MM.1S (cell line): Measurements from ENCODE around the gene EFEMP2.

Experiments used
- DNase-seq: peaks from one replicate; pipeline ENCODE4 v3.0.0-alpha.2; 2015
- H2AFZ ChIP-seq: fragments of 300-600 bp; sonication (generic); 2 replicates; pipeline ENCODE4 v1.6.0; 2016; ENCODE audit warnings: antibody characterized with exemption, low read length
- H3F3A ChIP-seq: fragments of 300-600 bp; sonication (generic); 2 replicates; pipeline ENCODE4 v1.6.1; 2016; ENCODE audit warnings: mild to moderate bottlenecking, antibody characterized with exemption, low read length, moderate library complexity, mixed read lengths; ENCODE audit not compliant: insufficient read depth
- H3K27ac ChIP-seq: fragments of 300-600 bp; sonication (generic); 2 replicates; pipeline ENCODE4 v1.5.1; 2016; ENCODE audit warnings: mild to moderate bottlenecking, low read length
- H3K27me3 ChIP-seq: fragments of 300-600 bp; sonication (generic); replicated peaks from 2 replicates; pipeline ENCODE4 v1.6.0; 2016; ENCODE audit warnings: low read length; ENCODE audit not compliant: insufficient read depth
- H3K36me3 ChIP-seq: fragments of 300-600 bp; sonication (generic); replicated peaks from 2 replicates; pipeline ENCODE4 v1.6.1; 2016; ENCODE audit warnings: mild to moderate bottlenecking, low read length, mixed read lengths; ENCODE audit not compliant: insufficient read depth
- H3K4me1 ChIP-seq: fragments of 300-600 bp; sonication (generic); 2 replicates; pipeline ENCODE4 v1.6.1; 2016; ENCODE audit warnings: low read length, mixed read lengths
- H3K4me2 ChIP-seq: fragments of 300-600 bp; sonication (generic); 2 replicates; pipeline ENCODE4 v1.6.0; 2016; ENCODE audit warnings: low read depth, low read length
- H3K4me3 ChIP-seq: fragments of 300-600 bp; sonication (generic); 2 replicates; pipeline ENCODE4 v1.5.1; 2016; ENCODE audit warnings: low read length, mixed read lengths
- H3K79me2 ChIP-seq: fragments of 300-600 bp; sonication (generic); 2 replicates; pipeline ENCODE4 v1.6.1; 2016; ENCODE audit warnings: mixed run types, low read length, mixed read lengths
- H3K9ac ChIP-seq: fragments of 300-600 bp; sonication (generic); 2 replicates; pipeline ENCODE4 v1.6.1; 2016; ENCODE audit warnings: low read length, mixed read lengths
- H3K9me2 ChIP-seq: fragments of 300-600 bp; sonication (generic); replicated peaks from 2 replicates; pipeline ENCODE4 v1.6.1; 2016; ENCODE audit warnings: mild to moderate bottlenecking, low read length, mixed read lengths; ENCODE audit not compliant: insufficient read depth
- H3K9me3 ChIP-seq: fragments of 300-600 bp; sonication (generic); replicated peaks from 2 replicates; pipeline ENCODE4 v1.6.1; 2016; ENCODE audit warnings: mild to moderate bottlenecking, low read length, mixed read lengths; ENCODE audit not compliant: insufficient read depth
- H4K20me1 ChIP-seq: fragments of 300-600 bp; sonication (generic); 2 replicates; pipeline ENCODE4 v1.6.1; 2016; ENCODE audit warnings: mild to moderate bottlenecking, low read length, moderate library complexity, mixed read lengths; ENCODE audit not compliant: insufficient read depth
- EZH2 ChIP-seq: fragments of 300-600 bp; sonication (generic); optimal IDR thresholded peaks from 2 replicates; pipeline ENCODE3; 2017; ENCODE audit warnings: low read depth, mild to moderate bottlenecking, antibody characterized with exemption, low read length, mixed read lengths
- EZH2phosphoT487 ChIP-seq: fragments of 300-600 bp; sonication (generic); IDR thresholded peaks from 2 replicates; pipeline ENCODE4 v1.6.1; 2018; ENCODE audit warnings: antibody characterized with exemption, low read length
- TF ChIP-seq, protein P1 (sequence below): fragments of 300-600 bp; sonication (generic); IDR thresholded peaks from 2 replicates; pipeline ENCODE4 v1.5.1; 2016; ENCODE audit warnings: antibody characterized with exemption, low read length, mixed read lengths

Gene EFEMP2

DNA sequence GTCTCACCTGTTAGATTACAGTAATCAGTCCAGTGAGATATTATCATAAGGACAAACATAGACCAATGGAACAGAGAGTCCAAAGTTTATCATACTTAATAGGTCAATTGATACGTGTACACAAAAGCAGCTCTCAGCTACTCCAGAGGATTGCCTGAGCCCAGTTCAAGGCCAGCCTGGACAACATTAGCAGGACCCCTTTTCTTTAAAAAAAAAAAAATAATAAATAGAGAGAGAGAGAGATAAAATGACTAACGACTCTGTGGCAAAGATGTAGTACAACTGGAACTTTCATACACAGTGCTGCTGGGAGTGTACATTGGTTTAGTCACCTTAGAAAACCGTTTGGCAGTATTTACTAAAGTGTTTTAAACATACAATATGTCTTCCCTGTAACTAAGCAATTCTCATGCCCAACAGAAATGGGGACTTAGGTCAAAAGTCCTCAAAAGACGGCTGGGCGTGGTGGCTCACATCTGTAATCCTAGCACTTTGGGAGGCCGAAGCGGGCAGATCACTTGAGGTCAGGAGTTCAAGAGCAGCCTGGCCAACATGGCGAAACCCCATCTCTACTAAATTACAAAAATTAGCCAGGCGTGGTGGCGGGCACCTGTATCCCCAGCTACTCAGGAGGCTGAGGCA lies 28.2 kb downstream of the EFEMP2 start:
- Histone ChIP-seq H2AFZ (no peak overlapping the region), H3K4me2 (no peak overlapping the region), H4K20me1 (no peaks in the 10 kb centered on the region), H3K9me3 (no peaks in the 10 kb centered on the region), H3K27ac (no peak overlapping the region), H3K4me1 (no peaks in the 10 kb centered on the region), H3K79me2 (no peaks in the 10 kb centered on the region), H3K36me3 (no peaks in the 10 kb centered on the region), H3K27me3 (no peaks in the 10 kb centered on the region), H3K9me2 (no peaks in the 10 kb centered on the region), H3F3A (no peaks in the 10 kb centered on the region), H3K9ac (no peak overlapping the region), H3K4me3 (no peak overlapping the region)
- no peak for TF ChIP-seq EZH2phosphoT487
- TF ChIP-seq, protein P1, sequence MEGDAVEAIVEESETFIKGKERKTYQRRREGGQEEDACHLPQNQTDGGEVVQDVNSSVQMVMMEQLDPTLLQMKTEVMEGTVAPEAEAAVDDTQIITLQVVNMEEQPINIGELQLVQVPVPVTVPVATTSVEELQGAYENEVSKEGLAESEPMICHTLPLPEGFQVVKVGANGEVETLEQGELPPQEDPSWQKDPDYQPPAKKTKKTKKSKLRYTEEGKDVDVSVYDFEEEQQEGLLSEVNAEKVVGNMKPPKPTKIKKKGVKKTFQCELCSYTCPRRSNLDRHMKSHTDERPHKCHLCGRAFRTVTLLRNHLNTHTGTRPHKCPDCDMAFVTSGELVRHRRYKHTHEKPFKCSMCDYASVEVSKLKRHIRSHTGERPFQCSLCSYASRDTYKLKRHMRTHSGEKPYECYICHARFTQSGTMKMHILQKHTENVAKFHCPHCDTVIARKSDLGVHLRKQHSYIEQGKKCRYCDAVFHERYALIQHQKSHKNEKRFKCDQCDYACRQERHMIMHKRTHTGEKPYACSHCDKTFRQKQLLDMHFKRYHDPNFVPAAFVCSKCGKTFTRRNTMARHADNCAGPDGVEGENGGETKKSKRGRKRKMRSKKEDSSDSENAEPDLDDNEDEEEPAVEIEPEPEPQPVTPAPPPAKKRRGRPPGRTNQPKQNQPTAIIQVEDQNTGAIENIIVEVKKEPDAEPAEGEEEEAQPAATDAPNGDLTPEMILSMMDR = no peak
- DNase-seq = no peak

DNA sequence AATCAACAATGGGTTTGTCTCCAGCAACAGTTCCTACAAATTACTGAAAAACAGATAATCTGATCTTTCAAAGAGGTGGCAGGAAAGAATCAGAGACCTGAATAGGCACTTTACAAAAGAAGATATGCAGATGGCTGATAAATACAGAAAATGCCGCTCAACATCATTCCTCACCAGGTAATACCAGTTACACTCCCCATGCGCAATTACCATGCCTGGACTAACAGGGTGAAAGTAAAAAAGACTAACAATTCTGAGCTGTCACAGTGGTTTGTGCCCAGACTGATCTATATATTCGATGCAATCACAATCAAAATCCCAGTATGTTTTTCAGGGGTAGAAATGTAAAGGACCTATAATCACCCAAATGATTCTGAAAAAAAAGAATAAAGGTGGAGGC lies 28.8 kb downstream of the EFEMP2 start:
- DNase-seq = no peak
- Histone ChIP-seq H2AFZ (no peak overlapping the region), H3K4me3 (no peak overlapping the region), H3F3A (no peaks in the 10 kb centered on the region), H3K9me2 (no peaks in the 10 kb centered on the region), H3K4me2 (no peak overlapping the region), H4K20me1 (no peaks in the 10 kb centered on the region), H3K9ac (no peak overlapping the region), H3K9me3 (no peaks in the 10 kb centered on the region), H3K4me1 (no peaks in the 10 kb centered on the region), H3K27ac (no peak overlapping the region), H3K79me2 (no peaks in the 10 kb centered on the region), H3K27me3 (no peaks in the 10 kb centered on the region), H3K36me3 (no peaks in the 10 kb centered on the region)
- TF ChIP-seq, protein P1 = no peak
- TF ChIP-seq EZH2phosphoT487 (no peak), EZH2 (no peak)

DNA sequence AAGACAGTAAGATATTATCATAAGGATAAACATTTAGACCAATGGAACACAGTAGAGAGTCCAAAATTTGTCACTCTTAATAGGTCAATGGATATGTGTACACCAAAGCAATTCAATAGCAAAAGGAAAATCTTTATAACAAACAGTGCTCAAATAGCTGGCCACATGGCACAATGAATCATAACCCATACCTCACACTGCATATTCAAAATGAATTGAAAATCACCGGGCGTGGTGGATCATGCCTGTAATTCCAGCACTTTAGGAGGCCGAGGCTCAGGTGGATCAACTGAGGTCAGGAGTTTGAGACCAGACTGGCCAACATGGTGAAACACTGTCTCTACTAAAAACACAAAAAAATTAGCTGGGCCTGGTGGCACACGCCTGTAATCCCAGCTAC lies 30.5 kb downstream of the EFEMP2 start:
- Histone ChIP-seq H3K9ac (no peak overlapping the region), H3K36me3 (no peaks in the 10 kb centered on the region), H3K27ac (no peak overlapping the region), H3K9me3 (no peaks in the 10 kb centered on the region), H3K4me2 (no peak overlapping the region), H4K20me1 (no peaks in the 10 kb centered on the region), H3K9me2 (no peaks in the 10 kb centered on the region), H3K79me2 (no peaks in the 10 kb centered on the region), H2AFZ (no peak overlapping the region), H3K4me3 (no peak overlapping the region), H3F3A (no peaks in the 10 kb centered on the region), H3K4me1 (no peaks in the 10 kb centered on the region), H3K27me3 (no peaks in the 10 kb centered on the region)
- DNase-seq = no peak
- TF ChIP-seq EZH2 (no peak), EZH2phosphoT487 (no peak)
- TF ChIP-seq, protein P1 = no peak
